K562 (cell line): ENCODE data around the gene METRNL. TPM values are rescaled to one million over a fixed set of nuclear protein-coding genes. Genes with fewer than 3 reads are reported as not detected.

ENCODE experiments used
- ATAC-seq: fragments of 200-7000 bp; cut with Tn5 transposase; 3 replicates; pipeline ENCODE4 v1.9.1; 2020; ENCODE audit warnings: moderate library complexity
- BruUV-seq: library from RNA; stranded (reverse); fragments of 400-500 nt; replicated peaks from 2 replicates; lab custom pipeline; 2021; lab: Mats Ljungman, UMichigan
- CTCF ChIA-PET: fragments of 300-600 bp; formaldehyde crosslinking; extraction: SDS; loops from one replicate; lab custom pipeline; 2021; ENCODE audit warnings: low intra/inter-chr PET ratio; lab: Yijun Ruan, JAX
- POLR2A ChIA-PET: fragments of 300-600, 350-650 bp; sonication (Branson Sonifier 250); formaldehyde crosslinking; extraction: SDS; loops from one replicate; lab custom pipeline; 2021; ENCODE audit warnings: antibody characterized with exemption, inconsistent platforms; lab: Yijun Ruan, JAX
- DNase-seq, 4 experiments: peaks; one replicate each; pipeline versions ENCODE4 v3.0.0 to v3.0.0-alpha.2; 2011 to 2018; ENCODE audit warnings: low spot score in 3 of 4, mixed read lengths in 3 of 4; ENCODE audit errors: extremely low read depth in 1 of 4
- FAIRE-seq: peaks from 2 replicates; lab custom pipeline; 2011; peaks lifted over from hg19 to GRCh38; lab: Jason Lieb, UNC
- H2AFZ ChIP-seq: 2 replicates; pipeline ENCODE4 v1.6.0; 2011; ENCODE audit warnings: low read depth, low read length, control low read depth, inconsistent platforms
- H3K27ac ChIP-seq: fragments of 200-600 bp; 3 replicates; pipeline ENCODE4 v1.8.0; 2011; ENCODE audit warnings: low read depth, mild to moderate bottlenecking, control low read depth, inconsistent platforms, low read length, moderate library complexity, mixed read lengths; ENCODE audit errors: extremely low read depth
- H3K27me3 ChIP-seq, 2 experiments: fragments of 300-600 bp in 1 of 2; 2 replicates in 1 of 2; 3 replicates in 1 of 2; pipeline versions ENCODE4 v1.6.0 to v1.8.0; 2011; ENCODE audit warnings: inconsistent platforms in 2 of 2, low read length in 2 of 2, mild to moderate bottlenecking in 1 of 2, mixed read lengths in 1 of 2, moderate library complexity in 1 of 2; ENCODE audit not compliant: control insufficient read depth in 2 of 2, insufficient read depth in 2 of 2
- H3K36me3 ChIP-seq: fragments of 300-600 bp; 3 replicates; pipeline ENCODE4 v1.8.0; 2011; ENCODE audit warnings: mild to moderate bottlenecking, low read length, inconsistent platforms; ENCODE audit not compliant: control insufficient read depth, insufficient read depth
- H3K4me1 ChIP-seq, 2 experiments: fragments of 200-600 bp in 1 of 2; replicated peaks in 1 of 2; 2 replicates in 1 of 2; 3 replicates in 1 of 2; pipeline versions ENCODE4 v1.5.1 to v1.8.0; 2011; ENCODE audit warnings: inconsistent platforms in 2 of 2, low read length in 2 of 2, mild to moderate bottlenecking in 1 of 2, mixed read lengths in 1 of 2, moderate library complexity in 1 of 2; ENCODE audit not compliant: control insufficient read depth in 2 of 2, insufficient read depth in 2 of 2
- H3K4me2 ChIP-seq: 2 replicates; pipeline ENCODE4 v1.6.1; 2011; ENCODE audit warnings: low read length, control low read depth, inconsistent platforms, mixed read lengths; ENCODE audit not compliant: insufficient read depth
- H3K4me3 ChIP-seq: fragments of 200-600 bp; sonication (generic), shearing (Covaris generic); 2 replicates; pipeline ENCODE4 v1.5.1; 2016; ENCODE audit warnings: control low read depth, inconsistent platforms
- H3K79me2 ChIP-seq: fragments of 200-600 bp; 3 replicates; pipeline ENCODE4 v1.8.0; 2011; ENCODE audit warnings: low read length, inconsistent platforms; ENCODE audit not compliant: control insufficient read depth, insufficient read depth
- H3K9ac ChIP-seq, 2 experiments: 2 replicates each; pipeline versions ENCODE4 v1.6.0 to v1.6.1; 2011; ENCODE audit warnings: low read depth in 2 of 2, low read length in 2 of 2, control low read depth in 1 of 2, inconsistent platforms in 1 of 2, mild to moderate bottlenecking in 1 of 2, mixed read lengths in 1 of 2; ENCODE audit not compliant: insufficient read depth in 1 of 2
- H3K9me1 ChIP-seq: one replicate; pipeline ENCODE4 v1.6.0; 2011; ENCODE audit warnings: inconsistent platforms, mild to moderate bottlenecking, low read length, moderate library complexity; ENCODE audit not compliant: control insufficient read depth, insufficient read depth
- H3K9me3 ChIP-seq: replicated peaks from 2 replicates; pipeline ENCODE4 v1.5.1; 2011; ENCODE audit warnings: low read depth, low read length, inconsistent platforms; ENCODE audit not compliant: control insufficient read depth, insufficient read depth
- H4K20me1 ChIP-seq: replicated peaks from 2 replicates; pipeline ENCODE4 v1.6.1; 2011; ENCODE audit warnings: low read length, inconsistent platforms, mixed read lengths; ENCODE audit not compliant: control insufficient read depth, insufficient read depth
- AFF1 ChIP-seq, 2 experiments: fragments of 450-650 bp; IDR thresholded peaks; 2 replicates each; pipeline ENCODE4 v1.6.1; 2018; ENCODE audit warnings: mild to moderate bottlenecking in 2 of 2, low read depth in 1 of 2; ENCODE audit not compliant: partially characterized antibody in 2 of 2
- ASH1L ChIP-seq: fragments of 450-650 bp; IDR thresholded peaks from 2 replicates; pipeline ENCODE4 v1.6.1; 2018; ENCODE audit warnings: borderline replicate concordance, mild to moderate bottlenecking, low read depth; ENCODE audit not compliant: partially characterized antibody
- BMI1 ChIP-seq: fragments of 150-350 bp; IDR thresholded peaks from 2 replicates; pipeline ENCODE4 v1.6.1; 2014; ENCODE audit warnings: low read length
- GABPA ChIP-seq: fragments of 200-800 bp; sonication (Bioruptor generic); conservative IDR thresholded peaks from 2 replicates; pipeline ENCODE4 v1.6.1; 2016; ENCODE audit warnings: low read depth, missing genetic modification characterization, missing compliant biosample characterization
- KLF13 ChIP-seq: fragments of 450-650 bp; IDR thresholded peaks from 2 replicates; pipeline ENCODE4 v1.6.1; 2016; ENCODE audit warnings: missing genetic modification characterization, low read depth, mild to moderate bottlenecking, missing compliant biosample characterization, moderate library complexity, borderline replicate concordance
- NFATC3 ChIP-seq: fragments of 450-650 bp; IDR thresholded peaks from 2 replicates; pipeline ENCODE4 v1.6.1; 2017; ENCODE audit warnings: mild to moderate bottlenecking
- POLR2AphosphoS5 ChIP-seq: IDR thresholded peaks from 2 replicates; pipeline ENCODE4 v1.6.1; 2011; ENCODE audit warnings: mild to moderate bottlenecking, low read depth, low read length, moderate library complexity; ENCODE audit not compliant: control insufficient read depth, insufficient read depth
- SP2 ChIP-seq: IDR thresholded peaks from 2 replicates; pipeline ENCODE4 v1.6.1; 2011; ENCODE audit warnings: mild to moderate bottlenecking, low read depth, low read length, moderate library complexity; ENCODE audit not compliant: poor library complexity, severe bottlenecking; ENCODE audit errors: extremely low read depth
- THRB ChIP-seq: fragments of 450-650 bp; formaldehyde crosslinking; conservative IDR thresholded peaks from 2 replicates; pipeline ENCODE4 v1.4.0; 2022; ENCODE audit warnings: mild to moderate bottlenecking, missing genetic modification characterization
- ZBTB17 ChIP-seq: fragments of 450-650 bp; formaldehyde crosslinking; IDR thresholded peaks from 2 replicates; pipeline ENCODE4 v1.4.0; 2020; ENCODE audit warnings: mild to moderate bottlenecking
- ZNF764 ChIP-seq: fragments of 250-450 bp; sonication (Bioruptor Pico); IDR thresholded peaks from 2 replicates; pipeline ENCODE4 v1.4.0; 2020; ENCODE audit warnings: low read depth, mild to moderate bottlenecking, moderate library complexity
- ZSCAN32 ChIP-seq: fragments of 450-650 bp; formaldehyde crosslinking; IDR thresholded peaks from 2 replicates; pipeline ENCODE4 v1.4.0; 2020; ENCODE audit warnings: mild to moderate bottlenecking, moderate library complexity
- WGBS: fragments of 100-300 bp; shearing (Covaris generic); methylation state at CpG from one replicate; pipeline ENCODE4 v1.1.6; 2016; ENCODE audit warnings: low coverage, mixed read lengths; ENCODE audit not compliant: insufficient coverage; ENCODE audit errors: missing lambda C conversion rate; 5-methylcytosine and 5-hydroxymethylcytosine counted together
- in situ Hi-C: fragments of 300-500 bp; cut with MboI; formaldehyde crosslinking; loops from 4 replicates; pipeline ENCODE4 v1.15.0; 2018; ENCODE audit warnings: inconsistent platforms, mixed read lengths
- intact Hi-C: fragments of 100-400 bp; cut with micrococcal nuclease; formaldehyde crosslinking; loops from 2 replicates; pipeline ENCODE4 v1.14.2; 2022
- polyA plus RNA-seq, 8 experiments: library from polyadenylated mRNA; depleted of rRNA in 4 of 8; stranded (reverse) in 5 of 8; unstranded in 3 of 8; fragments of >200 nt; fragmentation: Nextera tagmentation in 2 of 8; fragmentation: Illumina TruSeq in 1 of 8; extraction: Ambion mirVana in 2 of 8; extraction: Trizol in 1 of 8; gene quantifications; 2 replicates each; pipeline versions ENCODE4 v1.2.1 to v1.2.3, GENCODE V29; 2011 to 2014; ENCODE audit warnings: inconsistent platforms in 1 of 8, missing spikeins in 1 of 8
- total RNA-seq, 7 experiments: library from RNA; depleted of rRNA in 6 of 7; stranded (reverse); fragments of >200 nt in 6 of 7; fragmentation: Illumina TruSeq in 2 of 7; extraction: Trizol in 2 of 7; gene quantifications; 2 replicates each; pipeline versions ENCODE4 v1.2.1 to v1.2.3, GENCODE V29; 2011 to 2021; ENCODE audit warnings: low replicate concordance in 1 of 7

Gene METRNL
- total and polyA plus RNA-seq, 9 of the 15 experiments (the other 6 are each of a cell fraction or from before 2014, with no cell fraction given) = 0.17 to 31.8 (median 2.9) TPM

- peak; percentile 72 for TF ChIP-seq GABPA
- TF ChIP-seq BMI1 = no peak
Measured at GRCh38 chr17:83079352-83079747, at the start of gene METRNL (continued).

GRCh38 chr17:83030432-83030831, 49.0 kb upstream of the METRNL start:
- peaks cover 19% of the 10 kb centered on the region; the same call in 2 of the 3 replicates for H3K36me3 ChIP-seq
- no peak overlapping the region for H3K4me2 ChIP-seq
- FAIRE-seq (no peak), DNase-seq (no peak), ATAC-seq (no peak)
- in situ Hi-C loops = no loop called here
- peaks cover 0 to 5% of the 10 kb centered on the region in 2 experiments; a peak in 2 of 5 replicates for H3K4me1 ChIP-seq
- H3K9ac ChIP-seq = no peak overlapping the region
- no TSS peak for BruUV-seq
- H2AFZ ChIP-seq = no peak overlapping the region
- 89% methylated on average over 16 of the region's 23 CpGs for WGBS
- no peak overlapping the region for H3K27ac ChIP-seq
- no peak overlapping the region for H3K4me3 ChIP-seq
- intact Hi-C loops = no loop called here
- no peaks in the 10 kb centered on the region for H3K9me1 ChIP-seq
- no peaks in the 10 kb centered on the region for H3K27me3 ChIP-seq
- ChIA-PET CTCF (no interaction called here), POLR2A (no interaction called here)
- no peaks in the 10 kb centered on the region; the same call in 1 of the 2 replicates for H3K9me3 ChIP-seq
- H4K20me1 ChIP-seq = no peaks in the 10 kb centered on the region
- no peaks in the 10 kb centered on the region for H3K79me2 ChIP-seq
- no peak for TF ChIP-seq ZBTB17
- TF ChIP-seq POLR2AphosphoS5 = no peak
- TF ChIP-seq AFF1 (IDR thresholded peaks at IDR 0.05; ENCODE audit: low read depth in 1 of 2, partially characterized antibody in 2 of 2) = no peak
- TF ChIP-seq ZSCAN32 (CRISPR knock-in tag) = no peak
- TF ChIP-seq SP2 = no peak
- TF ChIP-seq KLF13 (tag) = no peak
- no peak for TF ChIP-seq ASH1L
- TF ChIP-seq NFATC3 = no peak
- TF ChIP-seq ZNF764 (CRISPR knock-in tag) = no peak
- no peak for TF ChIP-seq THRB (CRISPR knock-in tag)
